ENCODE measurements around the gene SPATA6L.
"Not testable (repeated sequence)": the region's sequence is repeated elsewhere in the genome, so short reads cannot be mapped to it uniquely, and the experiment has no call there.

The SPATA6L gene

GRCh38 chr9:4620057-4620765, 46.1 kb downstream of the SPATA6L start:
- TF ChIP-seq, protein P1, sequence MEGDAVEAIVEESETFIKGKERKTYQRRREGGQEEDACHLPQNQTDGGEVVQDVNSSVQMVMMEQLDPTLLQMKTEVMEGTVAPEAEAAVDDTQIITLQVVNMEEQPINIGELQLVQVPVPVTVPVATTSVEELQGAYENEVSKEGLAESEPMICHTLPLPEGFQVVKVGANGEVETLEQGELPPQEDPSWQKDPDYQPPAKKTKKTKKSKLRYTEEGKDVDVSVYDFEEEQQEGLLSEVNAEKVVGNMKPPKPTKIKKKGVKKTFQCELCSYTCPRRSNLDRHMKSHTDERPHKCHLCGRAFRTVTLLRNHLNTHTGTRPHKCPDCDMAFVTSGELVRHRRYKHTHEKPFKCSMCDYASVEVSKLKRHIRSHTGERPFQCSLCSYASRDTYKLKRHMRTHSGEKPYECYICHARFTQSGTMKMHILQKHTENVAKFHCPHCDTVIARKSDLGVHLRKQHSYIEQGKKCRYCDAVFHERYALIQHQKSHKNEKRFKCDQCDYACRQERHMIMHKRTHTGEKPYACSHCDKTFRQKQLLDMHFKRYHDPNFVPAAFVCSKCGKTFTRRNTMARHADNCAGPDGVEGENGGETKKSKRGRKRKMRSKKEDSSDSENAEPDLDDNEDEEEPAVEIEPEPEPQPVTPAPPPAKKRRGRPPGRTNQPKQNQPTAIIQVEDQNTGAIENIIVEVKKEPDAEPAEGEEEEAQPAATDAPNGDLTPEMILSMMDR (IDR thresholded peaks at IDR 0.05; ENCODE audit: low read length, missing control alignments) = no peak
- no peak for DNase-seq (ENCODE audit: low read depth)
- no peak overlapping the region for H3K4me3 ChIP-seq (replicated peaks; ENCODE audit: low read depth, low read length)

DNA sequence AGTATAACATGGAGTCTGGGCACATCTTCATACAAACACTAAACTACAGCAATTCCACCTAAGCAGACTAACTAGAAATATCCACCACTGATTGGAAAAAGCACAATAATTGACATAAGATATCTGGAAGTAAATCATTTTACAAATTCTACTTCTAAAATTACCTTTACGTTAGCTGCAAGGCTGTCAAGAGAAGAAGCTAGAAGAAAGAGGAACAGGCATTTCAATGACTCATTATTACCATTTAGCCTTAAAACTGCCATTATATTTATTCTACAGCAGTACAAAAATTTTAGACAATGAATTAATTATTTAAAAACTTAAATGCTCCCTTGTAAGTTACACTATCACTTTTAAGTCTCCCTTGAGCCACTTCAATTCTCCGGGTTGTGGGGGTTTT, 47.6 kb downstream of the SPATA6L start:
- DNase-seq (ENCODE audit: low read depth) = no peak
- TF ChIP-seq, protein P1 (IDR thresholded peaks at IDR 0.05; ENCODE audit: low read length, missing control alignments) = no peak
- H3K4me3 ChIP-seq (replicated peaks; ENCODE audit: low read depth, low read length) = no peak overlapping the region

DNA sequence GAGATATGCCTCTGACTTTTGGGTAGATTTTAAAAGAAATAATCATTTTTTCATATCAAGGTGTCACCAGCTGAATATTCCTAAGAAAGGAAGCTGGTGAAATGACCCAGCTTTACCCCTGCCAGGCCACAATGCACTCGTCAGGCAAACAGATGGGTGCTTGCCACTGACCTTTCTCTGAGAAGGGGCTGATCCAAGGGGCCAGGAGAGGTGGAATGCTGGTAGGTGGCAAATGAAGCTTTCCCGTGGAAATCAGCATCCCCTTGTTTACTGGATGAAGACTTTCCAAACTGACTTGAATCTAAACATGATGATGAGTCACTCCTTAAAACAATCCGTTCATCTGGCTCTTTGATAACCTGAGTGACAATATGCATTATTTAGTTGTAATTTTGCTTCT, 48.5 kb downstream of the SPATA6L start:
- DNase-seq (ENCODE audit: low read depth) = no peak
- TF ChIP-seq, protein P1 (IDR thresholded peaks at IDR 0.05; ENCODE audit: low read length, missing control alignments) = no peak
- no peak overlapping the region for H3K4me3 ChIP-seq (replicated peaks; ENCODE audit: low read depth, low read length)

GRCh38 chr9:4615778-4616177, 50.5 kb downstream of the SPATA6L start:
- DNase-seq (ENCODE audit: low read depth) = no peak

DNA sequence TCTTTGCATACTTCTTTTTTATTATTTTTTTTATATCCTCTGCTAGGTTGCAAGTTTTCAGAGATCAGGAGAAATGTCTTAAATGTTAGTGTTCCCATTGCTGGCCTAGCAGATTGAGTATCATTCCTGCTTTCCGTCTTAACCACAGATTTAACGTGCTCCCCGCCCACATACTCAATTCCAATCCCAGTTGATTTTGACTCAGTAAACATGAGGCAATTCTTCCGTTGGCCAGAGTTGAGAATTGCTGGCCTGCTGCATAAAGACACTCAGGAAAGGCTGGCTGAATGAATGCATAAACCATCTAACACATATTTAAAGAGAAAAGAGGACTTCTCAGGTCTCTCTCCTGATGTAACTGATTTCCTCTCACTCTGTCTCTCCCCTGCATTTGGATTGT, 51.0 kb downstream of the SPATA6L start:
- TF ChIP-seq, protein P1 (IDR thresholded peaks at IDR 0.05; ENCODE audit: low read length, missing control alignments) = no peak
- peak; percentile 66 for DNase-seq (ENCODE audit: low read depth)
- no peak overlapping the region for H3K4me3 ChIP-seq (replicated peaks; ENCODE audit: low read depth, low read length)

More at GRCh38 chr9:4615778-4616177, 50.5 kb downstream of the SPATA6L start:
- no peak overlapping the region for H3K4me3 ChIP-seq (replicated peaks; ENCODE audit: low read depth, low read length)
- TF ChIP-seq, protein P1 (IDR thresholded peaks at IDR 0.05; ENCODE audit: low read length, missing control alignments) = no peak

DNA sequence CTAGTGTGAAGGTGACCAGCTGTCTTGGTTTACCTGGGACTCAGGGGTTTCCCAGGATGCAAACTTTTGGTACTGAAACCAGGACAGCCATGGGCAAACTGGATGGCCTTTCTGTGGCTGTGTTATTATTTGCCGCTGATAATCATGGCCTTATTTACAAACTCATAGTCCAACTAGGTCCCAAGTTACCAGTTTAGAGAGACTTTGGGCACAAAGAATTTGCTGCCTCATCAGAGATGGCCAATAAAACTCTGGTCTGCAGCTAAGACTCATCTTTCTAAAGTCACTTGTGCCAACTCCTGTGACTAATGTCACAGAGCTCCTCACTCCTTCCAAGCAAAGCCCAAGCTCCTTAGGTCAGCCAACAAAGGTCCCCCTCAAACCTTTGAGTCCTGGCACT, 51.7 kb downstream of the SPATA6L start:
- TF ChIP-seq, protein P1 (IDR thresholded peaks at IDR 0.05; ENCODE audit: low read length, missing control alignments) = no peak
- no peak overlapping the region for H3K4me3 ChIP-seq (replicated peaks; ENCODE audit: low read depth, low read length)
- no peak for DNase-seq (ENCODE audit: low read depth)

DNA sequence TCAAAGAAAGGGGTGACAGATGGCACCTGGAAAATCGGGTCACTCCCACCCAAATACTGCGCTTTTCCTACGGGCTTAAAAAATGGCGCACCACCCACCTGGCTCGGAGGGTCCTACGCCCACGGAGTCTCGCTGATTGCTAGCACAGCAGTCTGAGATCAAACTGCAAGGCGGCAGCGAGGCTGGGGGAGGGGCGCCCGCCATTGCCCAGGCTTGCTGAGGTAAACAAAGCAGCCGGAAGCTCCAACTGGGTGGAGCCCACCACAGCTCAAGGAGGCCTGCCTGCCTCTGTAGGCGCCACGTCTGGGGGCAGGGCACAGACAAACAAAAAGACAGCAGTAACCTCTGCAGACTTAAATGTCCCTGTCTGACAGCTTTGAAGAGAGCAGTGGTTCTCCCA, 60.2 kb downstream of the SPATA6L start:
- not testable (repeated sequence) for H3K4me3 ChIP-seq (replicated peaks; ENCODE audit: low read depth, low read length); DNase-seq (ENCODE audit: low read depth)
